Measurements from ENCODE around the gene AGO3.

Gene AGO3

GRCh38 chr1:36107394-36107793 is 176.5 kb downstream of the AGO3 start:
- H3K4me3 ChIP-seq (ENCODE audit: low read depth, low read length): no peak overlapping the region
- no peak for DNase-seq (ENCODE audit: low read depth)
- TF ChIP-seq CTCF (IDR thresholded peaks at IDR 0.05; ENCODE audit: low read depth, low read length) (no peak), MAX (IDR thresholded peaks at IDR 0.05; ENCODE audit: low read depth, low read length) (no peak), POLR2A (IDR thresholded peaks at IDR 0.05; ENCODE audit: extremely low read depth, insufficient read length) (no peak), MYC (IDR thresholded peaks at IDR 0.05; ENCODE audit: low read depth, low read length) (no peak)

GRCh38 chr1:36108314-36108713 is 177.4 kb downstream of the AGO3 start:
- no peak for DNase-seq (ENCODE audit: low read depth)
- TF ChIP-seq MYC (IDR thresholded peaks at IDR 0.05; ENCODE audit: low read depth, low read length): no peak
- TF ChIP-seq CTCF (IDR thresholded peaks at IDR 0.05; ENCODE audit: low read depth, low read length): no peak
- TF ChIP-seq POLR2A (IDR thresholded peaks at IDR 0.05; ENCODE audit: extremely low read depth, insufficient read length): no peak
- TF ChIP-seq MAX (IDR thresholded peaks at IDR 0.05; ENCODE audit: low read depth, low read length): no peak
- H3K4me3 ChIP-seq (ENCODE audit: low read depth, low read length): no peak overlapping the region

- no peak overlapping the region for H3K4me3 ChIP-seq (ENCODE audit: low read depth, low read length)
- TF ChIP-seq POLR2A (IDR thresholded peaks at IDR 0.05; ENCODE audit: extremely low read depth, insufficient read length): no peak
- TF ChIP-seq MAX (IDR thresholded peaks at IDR 0.05; ENCODE audit: low read depth, low read length): no peak
- no peak for TF ChIP-seq CTCF (IDR thresholded peaks at IDR 0.05; ENCODE audit: low read depth, low read length)
- no peak for TF ChIP-seq MYC (IDR thresholded peaks at IDR 0.05; ENCODE audit: low read depth, low read length)
- DNase-seq (ENCODE audit: low read depth): peak; percentile 42
These were observed 178.3 kb downstream of the AGO3 start for GRCh38 chr1:36109041-36109679.

- TF ChIP-seq POLR2A (IDR thresholded peaks at IDR 0.05; ENCODE audit: extremely low read depth, insufficient read length) (no peak), MYC (IDR thresholded peaks at IDR 0.05; ENCODE audit: low read depth, low read length) (no peak), CTCF (IDR thresholded peaks at IDR 0.05; ENCODE audit: low read depth, low read length) (no peak), MAX (IDR thresholded peaks at IDR 0.05; ENCODE audit: low read depth, low read length) (no peak)
These were observed 180.2 kb downstream of the AGO3 start for GRCh38 chr1:36111151-36111550.

GRCh38 chr1:36112823-36113222 is 181.9 kb downstream of the AGO3 start:
- no peak for DNase-seq (ENCODE audit: low read depth)
- no peak overlapping the region for H3K4me3 ChIP-seq (ENCODE audit: low read depth, low read length)
- TF ChIP-seq MYC (IDR thresholded peaks at IDR 0.05; ENCODE audit: low read depth, low read length) (no peak), CTCF (IDR thresholded peaks at IDR 0.05; ENCODE audit: low read depth, low read length) (no peak), POLR2A (IDR thresholded peaks at IDR 0.05; ENCODE audit: extremely low read depth, insufficient read length) (no peak), MAX (IDR thresholded peaks at IDR 0.05; ENCODE audit: low read depth, low read length) (no peak)

More at GRCh38 chr1:36111151-36111550, 180.2 kb downstream of the AGO3 start:
- no peak for DNase-seq (ENCODE audit: low read depth)
- no peak overlapping the region for H3K4me3 ChIP-seq (ENCODE audit: low read depth, low read length)
